Stimulated activated naive CD4-positive, alpha-beta T cell treated with Interleukin-2 at 50 U/mL for 16 hours (primary cell): ENCODE results near the gene PLXNA1.

Experiments used
- DNase-seq: peaks from one replicate; lab custom pipeline; 2025; lab: John Stamatoyannopoulos, UW

The PLXNA1 gene

GRCh38 chr3:126982471-126983175, at the start of gene PLXNA1:
Gene PLXNA1, plus strand, starts transcription at chr3:126983115. Its CDS starts 5,479 bp downstream, at chr3:126988594.
- DNase-seq, result peak; percentile 84

GRCh38 chr3:126934031-126934531, 48.8 kb upstream of the PLXNA1 start:
- no peak for DNase-seq

GRCh38 chr3:126934991-126935390, 47.9 kb upstream of the PLXNA1 start:
- no peak for DNase-seq

GRCh38 chr3:126935756-126936509, 47.0 kb upstream of the PLXNA1 start:
- no peak for DNase-seq

- DNase-seq, result no peak
These were observed 46.0 kb upstream of the PLXNA1 start for GRCh38 chr3:126936853-126937425.

- no peak for DNase-seq
These were observed 45.4 kb upstream of the PLXNA1 start for GRCh38 chr3:126937533-126937932.

GRCh38 chr3:126937973-126938372, 44.9 kb upstream of the PLXNA1 start:
- no peak for DNase-seq

GRCh38 chr3:126938520-126939337, 44.2 kb upstream of the PLXNA1 start:
- DNase-seq, result no peak

- no peak for DNase-seq
These were observed 43.6 kb upstream of the PLXNA1 start for GRCh38 chr3:126939338-126939718.

GRCh38 chr3:126939733-126940132, 43.2 kb upstream of the PLXNA1 start:
- no peak for DNase-seq

GRCh38 chr3:126941721-126942270, 41.1 kb upstream of the PLXNA1 start:
- DNase-seq, result no peak

GRCh38 chr3:126944089-126944965, 38.6 kb upstream of the PLXNA1 start:
- DNase-seq, result no peak

GRCh38 chr3:126945171-126945721, 37.7 kb upstream of the PLXNA1 start:
- no peak for DNase-seq

- DNase-seq, result no peak
These were observed 37.0 kb upstream of the PLXNA1 start for GRCh38 chr3:126945891-126946290.

GRCh38 chr3:126946405-126946804, 36.5 kb upstream of the PLXNA1 start:
- DNase-seq, result no peak

- no peak for DNase-seq
These were observed 35.5 kb upstream of the PLXNA1 start for GRCh38 chr3:126947429-126947828.

- DNase-seq, result no peak
These were observed 33.9 kb upstream of the PLXNA1 start for GRCh38 chr3:126948980-126949535.

- DNase-seq, result no peak
These were observed 31.4 kb upstream of the PLXNA1 start for GRCh38 chr3:126951561-126951960.

GRCh38 chr3:126952261-126952982, 30.5 kb upstream of the PLXNA1 start:
- no peak for DNase-seq
